Measurements from ENCODE around the gene SNRPD3. TPM values are rescaled to one million over a fixed set of nuclear protein-coding genes. Genes with fewer than 3 reads are reported as not detected.
"Not testable (repeated sequence)": the region's sequence is repeated elsewhere in the genome, so short reads cannot be mapped to it uniquely, and the experiment has no call there.

Gene SNRPD3
- total RNA-seq, 1 donor from 2014 or later: 185 TPM

DNA sequence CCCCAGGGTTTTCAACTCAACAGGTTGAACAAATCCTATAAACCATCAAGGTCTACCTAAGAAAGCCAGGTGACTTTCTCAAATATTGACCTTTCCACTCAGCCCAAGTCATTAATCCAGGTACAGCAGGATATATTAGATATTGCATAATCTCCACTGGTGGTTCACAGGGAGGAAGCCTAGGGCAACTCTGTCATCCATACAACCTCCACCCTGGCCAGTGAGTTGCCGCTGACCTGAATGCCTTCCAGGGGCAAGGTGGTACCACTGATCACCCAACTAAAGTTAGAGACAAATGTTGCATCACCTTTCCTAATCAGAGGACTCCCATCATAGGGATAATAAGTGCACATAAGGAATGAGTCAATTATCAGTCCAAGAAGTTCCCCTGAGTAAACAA, 23.7 kb upstream of the SNRPD3 start:
- no peak for DNase-seq (ENCODE audit: low read depth in 2 of 2)

DNA sequence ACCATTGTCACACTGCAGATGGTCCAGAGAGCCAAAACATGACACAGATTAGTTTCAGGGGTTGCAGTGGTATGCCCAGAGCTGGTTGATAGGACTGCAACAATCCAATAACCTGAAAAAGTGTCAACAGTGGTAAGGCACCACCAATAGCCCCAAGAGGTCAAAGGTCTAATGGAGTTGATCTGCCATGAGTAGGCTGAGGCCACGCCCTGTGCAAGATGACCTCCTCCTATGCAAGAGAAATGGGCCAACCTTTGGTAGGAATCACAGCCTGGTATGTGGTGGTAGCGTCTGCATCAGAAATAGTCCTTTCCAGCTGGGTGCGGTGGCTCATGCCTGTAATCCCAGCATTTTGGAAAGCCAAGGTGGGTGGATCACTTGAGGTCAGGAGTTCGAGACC, 20.5 kb upstream of the SNRPD3 start:
- DNase-seq (ENCODE audit: low read depth in 2 of 2): no peak

DNA sequence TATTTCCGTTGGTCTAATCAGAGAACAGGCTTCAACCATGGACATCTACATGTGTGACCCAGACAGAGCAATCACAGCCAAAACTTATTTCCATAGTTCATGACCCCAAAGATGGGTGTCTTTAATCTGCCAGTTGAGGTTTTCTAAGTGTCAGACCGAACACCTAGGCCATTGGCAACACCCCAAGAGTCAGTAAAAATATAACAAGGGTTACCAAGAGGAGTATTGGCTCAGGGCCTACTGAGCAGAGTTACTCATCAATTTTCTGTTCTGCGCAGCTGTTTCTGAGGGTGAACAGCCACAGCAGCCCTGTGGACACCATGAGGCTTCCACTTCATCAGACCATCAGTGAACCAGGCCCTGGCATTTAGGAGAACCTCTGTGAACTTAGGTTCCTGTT, 19.7 kb upstream of the SNRPD3 start:
- DNase-seq (ENCODE audit: low read depth in 2 of 2): no peak

DNA sequence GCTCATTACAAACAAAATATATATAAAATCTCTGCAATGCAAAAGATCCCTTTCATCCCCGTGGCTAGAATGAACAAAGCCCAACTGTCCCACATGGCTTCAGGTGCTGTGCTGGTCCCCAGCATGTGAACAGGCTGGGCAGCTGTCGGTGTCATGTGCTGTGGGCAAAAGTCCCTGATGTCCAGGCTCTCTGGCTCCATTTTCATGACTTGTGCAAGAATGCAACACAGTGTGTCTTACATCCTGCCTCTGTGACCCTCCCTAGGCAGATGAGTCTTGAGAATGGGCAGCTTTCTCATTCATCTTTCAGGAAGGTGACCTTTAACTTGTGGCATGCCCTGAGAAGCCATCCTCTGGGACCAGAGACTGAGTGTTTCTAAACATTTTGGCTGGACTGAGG, 15.3 kb upstream of the SNRPD3 start:
- DNase-seq (ENCODE audit: low read depth in 2 of 2): no peak

DNA sequence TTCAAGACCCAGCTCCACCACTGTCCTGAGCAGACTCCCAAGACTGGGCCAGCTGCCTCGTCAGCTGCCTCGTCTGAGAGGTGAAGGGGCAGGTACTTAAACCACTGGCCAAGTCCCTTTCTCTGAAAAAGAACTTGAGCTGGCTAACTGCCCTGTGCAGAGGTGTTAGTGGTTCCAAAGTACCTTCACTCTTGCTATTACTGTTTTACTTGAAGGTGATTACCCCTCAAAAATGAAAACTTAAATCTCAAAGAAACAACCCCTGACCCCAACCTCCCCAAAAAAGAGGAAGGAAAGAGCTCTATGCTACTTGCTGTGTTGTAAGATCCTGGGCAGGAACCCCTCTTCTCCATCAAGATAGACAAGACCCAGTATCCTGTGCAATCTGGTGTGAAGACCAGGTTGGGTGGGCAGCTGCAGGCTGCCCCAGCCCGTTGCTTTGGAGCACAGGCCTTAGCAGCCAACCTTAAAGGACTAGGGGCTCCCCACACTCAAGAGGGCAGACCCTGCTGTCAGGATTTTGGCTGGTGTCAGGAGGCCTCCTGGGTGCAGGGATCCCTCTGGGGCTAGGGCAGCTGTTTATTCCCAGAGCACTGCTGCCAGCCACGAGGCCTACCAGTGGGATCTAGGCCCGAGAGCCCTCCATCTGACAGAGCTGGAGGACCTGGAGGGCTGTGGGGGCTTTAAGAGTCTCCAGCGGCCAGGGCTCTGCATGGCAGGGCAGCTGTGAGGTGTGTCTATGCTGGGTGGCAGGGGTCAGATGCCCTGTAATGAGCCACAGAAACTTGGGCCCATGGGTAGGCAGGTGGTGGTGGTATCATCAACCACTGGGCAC, 13.9 kb upstream of the SNRPD3 start:
- DNase-seq (ENCODE audit: low read depth in 2 of 2): no peak

DNA sequence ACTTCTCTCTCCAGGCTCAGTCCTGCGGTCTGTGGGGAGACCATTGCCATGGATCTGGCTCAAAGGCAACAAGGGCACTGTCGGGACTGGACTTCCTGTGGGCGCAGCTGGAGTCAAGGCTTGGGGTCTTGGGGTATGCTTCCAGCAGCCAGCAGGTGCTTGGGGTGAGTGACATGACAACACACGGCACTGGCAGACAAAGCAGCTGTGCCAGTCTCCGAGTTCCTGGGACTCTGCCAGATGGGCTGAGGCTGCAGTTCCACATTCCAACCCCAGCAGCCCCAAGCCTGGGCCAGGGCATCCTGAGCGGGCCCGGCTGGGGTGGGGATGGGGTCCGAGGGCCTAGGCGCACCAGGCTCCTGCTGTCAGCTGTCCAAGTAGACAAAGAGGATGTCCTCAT, 13.2 kb upstream of the SNRPD3 start:
- DNase-seq (ENCODE audit: low read depth in 2 of 2): no peak

DNA sequence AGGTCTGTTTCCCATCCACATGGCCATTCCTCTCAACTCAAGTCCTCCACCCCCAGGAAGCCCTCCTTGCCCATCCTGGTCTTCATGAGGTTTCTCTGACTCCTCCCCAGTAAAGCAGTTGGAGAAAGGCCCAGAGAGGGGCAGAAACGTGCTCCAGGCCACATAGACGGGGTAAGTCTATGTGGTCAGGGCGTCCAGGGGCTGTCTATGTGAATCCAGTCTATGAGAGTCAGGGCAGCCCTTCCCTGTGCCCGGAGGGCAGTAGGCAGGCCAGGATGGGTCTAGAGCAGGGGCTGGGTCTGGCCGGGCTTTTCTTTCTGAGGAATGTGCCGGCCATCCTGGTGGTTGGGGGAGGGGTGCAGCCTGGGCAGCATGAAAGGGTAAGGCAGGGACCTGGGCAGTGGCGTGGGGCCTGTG, 12.6 kb upstream of the SNRPD3 start:
- no peak for DNase-seq (ENCODE audit: low read depth in 2 of 2)

DNA sequence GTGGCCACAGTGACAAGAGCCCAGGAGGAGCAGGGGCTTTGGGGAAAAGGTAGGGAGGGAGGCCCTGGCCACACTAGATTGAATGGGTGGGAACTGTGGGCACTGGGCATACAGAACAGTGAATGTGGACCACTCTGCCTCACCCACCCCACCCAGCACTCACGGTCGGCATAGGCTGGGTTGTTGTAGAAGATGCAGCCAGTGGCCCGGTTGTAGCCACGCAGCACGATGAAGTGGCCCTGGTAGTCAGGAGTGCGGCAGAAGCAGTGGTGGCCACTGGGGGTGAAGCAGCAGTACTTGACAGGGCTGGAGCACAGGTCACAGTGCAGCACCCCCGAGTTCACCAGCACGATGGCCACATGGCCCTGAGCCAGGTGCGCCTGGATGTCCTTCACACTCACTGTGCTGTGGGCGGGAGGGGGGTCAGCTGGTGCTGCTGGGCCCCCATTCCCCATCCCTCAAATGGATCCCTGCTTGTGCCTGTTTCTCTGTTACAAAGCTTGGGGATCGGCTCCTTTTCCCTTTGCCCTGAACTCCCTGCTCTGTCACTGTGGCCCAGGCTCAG, 12.0 kb upstream of the SNRPD3 start:
- no peak for DNase-seq (ENCODE audit: low read depth in 2 of 2)

DNA sequence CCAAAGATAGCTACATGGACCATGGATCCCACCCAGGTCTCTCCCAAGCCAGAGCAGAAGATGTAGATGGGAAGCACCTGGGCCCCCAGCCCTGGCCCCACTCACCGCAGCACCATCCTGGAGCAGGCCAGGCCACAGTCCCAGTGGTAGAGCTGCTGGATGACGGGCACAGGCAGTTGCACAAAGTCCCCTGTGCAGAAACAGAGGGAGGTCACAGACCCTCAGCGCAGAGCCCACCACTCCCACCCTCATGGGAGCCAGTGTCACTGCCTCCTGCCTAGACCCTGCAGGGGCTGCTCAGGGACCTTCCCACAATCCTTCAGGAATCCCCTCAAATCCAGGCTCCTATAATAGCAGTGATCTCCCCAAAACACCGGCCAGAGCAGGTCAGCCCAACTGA, 7.0 kb upstream of the SNRPD3 start:
- DNase-seq (ENCODE audit: low read depth in 2 of 2): no peak

DNA sequence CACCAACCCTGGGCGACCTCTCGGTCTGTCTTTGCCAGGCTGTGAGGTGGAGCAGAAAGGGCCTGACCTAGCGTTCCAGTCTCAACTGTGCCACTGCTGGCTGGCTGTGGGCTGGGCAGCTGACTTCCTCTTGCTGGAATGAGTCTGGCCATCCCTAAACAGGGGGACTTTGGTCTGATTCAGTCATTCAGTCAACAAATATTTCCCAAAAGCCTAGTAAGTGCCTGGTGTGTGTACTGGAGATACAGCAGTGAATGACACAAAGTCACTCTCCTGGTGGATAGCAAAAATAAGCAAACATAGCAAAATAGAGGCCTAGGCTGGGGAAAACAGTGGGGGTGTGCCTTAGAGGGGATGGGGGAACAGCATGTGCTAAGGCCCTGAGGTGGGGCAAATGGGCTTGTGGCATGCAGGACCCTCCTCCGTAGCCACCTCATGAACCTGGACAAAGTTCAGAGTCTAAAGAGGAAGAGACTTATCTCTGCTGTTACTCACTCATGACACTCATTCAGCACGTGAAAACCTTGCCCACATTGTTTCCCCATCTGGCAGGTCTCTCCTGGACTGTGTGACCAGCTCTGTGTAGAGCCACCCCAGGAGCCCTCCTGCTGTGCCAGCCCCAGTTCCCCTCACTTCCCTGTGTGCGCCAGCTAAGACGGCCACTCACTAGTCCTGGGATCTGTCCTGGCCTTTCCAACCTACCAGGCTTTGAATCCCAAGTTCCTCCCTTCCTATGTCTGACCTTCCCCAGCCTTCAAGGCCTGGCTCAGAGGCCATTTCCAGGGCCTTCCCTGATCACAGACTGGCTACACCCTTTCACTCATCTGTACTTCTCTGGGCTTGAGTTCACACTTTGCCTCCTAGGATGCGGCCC, 5.5 kb upstream of the SNRPD3 start:
- peak in 1 of 2 donors; percentile 10 for DNase-seq (ENCODE audit: low read depth in 2 of 2)

DNA sequence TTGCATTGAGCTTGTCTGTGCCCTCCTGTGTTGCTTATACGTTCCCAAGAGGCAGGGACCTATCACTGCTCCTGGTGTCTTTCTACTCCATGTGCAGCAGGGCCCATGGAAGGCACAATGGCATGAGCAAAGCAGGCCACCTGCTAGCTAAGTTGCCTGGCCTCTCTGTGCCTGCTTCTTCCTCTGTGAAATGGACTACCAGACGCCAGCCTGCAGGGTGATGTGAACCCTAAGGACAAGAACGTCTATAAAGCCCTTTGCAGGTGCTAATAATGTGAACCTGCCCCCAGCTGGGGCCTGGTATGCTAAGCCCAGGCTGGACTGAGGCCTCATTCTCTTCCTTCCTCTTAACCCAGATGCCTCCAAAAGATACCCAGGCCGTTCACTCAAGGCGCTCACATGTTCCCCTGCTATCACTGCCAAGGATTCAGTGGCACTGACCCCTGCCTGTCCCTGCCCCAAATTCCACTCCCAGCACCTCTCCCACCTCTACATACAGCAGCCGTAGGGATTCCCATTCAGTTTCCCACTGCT, 4.8 kb upstream of the SNRPD3 start:
- no peak for DNase-seq (ENCODE audit: low read depth in 2 of 2)

DNA sequence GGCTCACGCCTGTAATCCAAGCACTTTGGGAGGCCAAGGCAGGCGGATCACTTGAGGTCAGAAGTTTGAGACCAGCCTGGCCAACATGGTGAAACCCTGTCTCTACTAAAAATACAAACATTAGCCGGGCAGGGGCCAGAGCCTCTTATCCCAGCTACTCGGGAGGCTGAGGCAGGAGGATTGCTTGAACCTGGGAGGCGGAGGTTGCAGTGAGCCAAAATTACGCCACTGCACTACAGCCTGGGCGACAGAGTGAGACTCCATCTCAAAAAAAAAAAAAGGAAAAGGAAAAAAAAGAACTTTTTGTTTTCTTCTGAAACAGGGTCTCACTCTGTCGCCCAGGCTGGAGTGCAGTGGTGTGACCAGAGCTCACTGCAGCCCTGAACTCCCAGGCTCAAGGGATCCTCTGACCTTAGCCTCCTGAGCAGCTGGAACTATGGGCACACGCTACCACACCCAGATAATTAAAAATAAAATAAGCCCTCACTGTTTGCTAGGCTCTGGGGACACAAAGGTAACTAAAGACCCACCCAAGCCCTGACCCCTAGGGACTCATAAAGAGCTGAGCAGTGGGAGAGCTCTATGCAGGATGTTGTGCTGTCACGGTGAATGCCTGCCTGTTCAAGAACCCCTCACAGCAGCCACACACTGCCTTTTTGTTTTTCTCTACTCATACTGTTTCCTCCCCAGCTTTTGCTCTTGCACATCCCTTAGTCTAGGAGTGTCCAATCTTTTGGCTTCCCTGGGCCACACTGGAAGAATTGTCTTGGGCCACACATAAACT, 3.1 kb upstream of the SNRPD3 start:
- not testable (repeated sequence) for DNase-seq (ENCODE audit: low read depth in 2 of 2)

DNA sequence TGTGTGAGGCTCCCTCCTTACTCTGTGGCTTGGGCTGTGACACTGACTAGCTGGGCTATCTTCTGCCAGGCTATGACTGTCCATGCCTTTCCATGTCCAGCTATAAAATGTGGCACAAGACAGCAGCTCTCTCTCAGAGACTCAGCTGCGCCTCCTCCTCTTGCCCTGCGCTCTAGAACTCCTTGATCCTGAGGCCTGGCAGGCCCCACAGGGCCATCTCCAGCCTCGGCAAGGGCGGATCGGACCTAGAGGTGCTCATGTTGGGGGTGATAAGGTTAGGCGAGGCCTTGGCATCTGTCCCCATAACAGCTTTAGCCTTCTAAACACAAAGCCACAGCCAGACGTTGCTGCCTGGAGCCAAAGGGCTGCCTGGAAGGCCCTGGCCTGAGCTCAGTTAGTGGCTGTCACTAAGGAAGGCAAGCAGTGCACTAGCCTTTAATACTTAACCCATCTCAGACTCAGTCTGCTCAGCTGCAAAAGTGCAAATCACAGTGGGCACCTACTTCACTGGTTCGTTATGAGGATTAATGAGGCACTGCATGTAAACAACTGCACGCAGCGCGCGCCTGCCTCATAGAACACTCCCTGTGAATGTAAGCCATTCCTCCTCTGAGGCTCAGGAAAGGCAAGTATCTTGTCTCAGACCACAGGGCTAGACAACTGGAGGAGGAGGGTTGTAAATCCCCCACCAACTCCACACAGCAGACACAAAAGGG, 2.0 kb upstream of the SNRPD3 start:
- peak in 1 of 2 donors; percentile 7 for DNase-seq (ENCODE audit: low read depth in 2 of 2)

DNA sequence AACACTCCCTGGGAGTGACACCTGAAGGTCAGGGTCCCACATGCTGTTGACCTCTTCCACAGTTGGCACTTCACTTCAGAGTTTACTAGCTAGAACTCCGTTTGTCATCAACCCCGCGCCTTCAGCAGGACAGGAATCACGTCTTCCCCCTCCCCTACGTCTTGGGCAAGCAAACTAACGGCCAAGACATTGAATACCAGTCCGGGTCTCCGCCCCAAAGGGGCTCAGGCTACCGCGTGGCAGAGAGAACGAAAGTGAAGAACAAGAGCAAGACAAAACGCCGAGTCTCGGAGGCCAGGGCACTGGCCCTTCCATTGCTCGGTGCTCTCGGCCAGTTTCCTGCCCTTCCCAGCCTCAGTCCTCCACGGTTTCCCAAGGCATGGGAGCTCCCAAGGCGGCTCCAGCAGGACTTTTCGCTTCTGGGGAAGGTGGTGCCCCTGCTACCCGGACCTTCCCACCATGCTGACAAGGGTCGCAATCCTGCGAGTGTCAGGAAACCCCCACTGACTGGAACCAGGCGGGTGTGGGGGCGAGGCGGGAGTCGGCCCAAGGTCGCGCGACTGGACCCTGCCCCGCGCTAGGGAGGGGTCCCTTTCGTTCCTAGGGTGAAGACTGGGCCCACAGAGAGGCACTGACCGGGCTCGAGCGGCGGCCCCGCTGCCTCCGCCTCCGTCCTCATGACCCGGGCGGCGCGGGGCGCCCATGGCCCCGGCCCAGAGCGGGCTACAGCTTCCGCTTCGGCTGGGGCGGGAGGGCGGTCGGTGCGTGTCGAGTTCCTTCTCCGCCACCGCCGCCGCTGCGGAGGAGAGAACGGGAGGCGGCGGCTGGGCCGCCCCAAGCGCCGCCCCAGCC, 1.3 kb upstream of the SNRPD3 start, which contains the start of gene GUCD1:
Gene GUCD1 (minus strand): TSS at position 826 of the 852 bp plus-strand sequence. CDS start 147 bp downstream, at position 679.
- peak in 1 of 2 donors; percentile 39 for DNase-seq (ENCODE audit: low read depth in 2 of 2)

DNA sequence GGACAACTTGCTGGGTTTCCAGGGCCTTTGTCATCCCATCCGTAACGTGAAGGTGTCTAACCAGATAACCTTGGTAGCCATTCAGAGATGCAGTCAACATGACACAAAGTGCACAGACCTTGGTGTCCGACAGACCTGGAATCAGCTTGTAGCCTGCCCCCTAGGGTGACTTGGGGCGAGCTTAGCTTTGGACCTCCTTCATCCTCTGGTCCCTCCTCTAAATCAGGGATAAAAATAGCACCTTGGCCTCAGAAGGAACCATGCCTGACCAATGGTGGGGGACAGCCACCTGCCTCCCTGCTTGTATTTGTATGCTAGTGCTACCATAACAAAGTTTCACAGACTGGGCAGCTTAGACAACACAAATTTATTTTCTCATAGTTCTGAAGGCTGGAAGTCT, 3.7 kb downstream of the SNRPD3 start:
- DNase-seq (ENCODE audit: low read depth in 2 of 2): no peak

DNA sequence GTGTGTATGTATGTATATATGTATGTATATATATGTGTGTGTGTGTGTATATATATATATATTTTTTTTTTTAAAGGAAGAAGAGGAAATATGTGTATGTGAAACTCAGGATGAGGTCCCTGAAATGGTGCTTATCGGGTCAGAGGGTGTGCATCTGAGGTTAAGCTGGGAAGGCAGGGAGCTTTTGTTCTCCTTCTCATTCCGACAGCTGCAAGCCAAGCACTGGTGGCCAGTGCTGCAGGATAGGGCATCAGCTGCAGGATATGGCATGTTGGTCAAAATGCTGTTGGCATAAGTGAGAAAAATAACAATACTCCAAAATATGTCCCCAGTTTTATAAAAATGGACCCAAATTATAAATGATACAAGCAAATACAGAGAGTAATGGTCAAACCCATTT, 7.4 kb downstream of the SNRPD3 start:
- DNase-seq (ENCODE audit: low read depth in 2 of 2): no peak

DNA sequence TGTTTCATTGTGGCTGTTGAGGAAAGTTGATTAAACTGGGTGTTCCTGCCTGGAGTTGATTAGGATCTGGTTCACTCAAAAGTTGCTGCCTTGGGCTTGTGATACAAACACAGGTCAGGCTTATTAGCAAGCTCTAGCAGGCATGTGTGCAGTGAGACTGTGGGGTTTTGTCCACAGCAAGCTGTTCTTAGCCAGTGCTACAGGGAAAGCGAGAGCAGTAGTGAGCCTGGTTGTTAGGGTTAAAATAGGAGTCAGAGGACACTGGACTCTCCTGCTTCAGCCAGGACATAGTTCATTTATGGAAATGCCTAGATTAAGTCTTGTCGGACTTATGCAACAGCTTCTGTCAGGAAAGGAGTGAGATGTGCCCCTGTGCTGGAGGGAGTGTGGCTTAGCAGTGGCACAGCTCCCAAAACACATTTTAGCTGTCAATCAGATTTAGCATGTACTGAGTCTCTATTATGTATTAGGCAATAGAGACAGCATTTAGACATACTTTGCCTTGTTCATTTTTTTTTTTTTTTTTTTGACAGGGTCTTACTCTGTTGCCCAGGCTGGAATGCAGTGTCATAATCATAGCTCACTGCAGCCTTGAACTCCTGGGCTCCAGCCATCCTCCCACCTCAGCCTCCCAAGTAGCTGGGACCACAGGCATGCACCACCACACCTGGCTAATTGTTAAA, 8.7 kb downstream of the SNRPD3 start:
- no peak for DNase-seq (ENCODE audit: low read depth in 2 of 2)

DNA sequence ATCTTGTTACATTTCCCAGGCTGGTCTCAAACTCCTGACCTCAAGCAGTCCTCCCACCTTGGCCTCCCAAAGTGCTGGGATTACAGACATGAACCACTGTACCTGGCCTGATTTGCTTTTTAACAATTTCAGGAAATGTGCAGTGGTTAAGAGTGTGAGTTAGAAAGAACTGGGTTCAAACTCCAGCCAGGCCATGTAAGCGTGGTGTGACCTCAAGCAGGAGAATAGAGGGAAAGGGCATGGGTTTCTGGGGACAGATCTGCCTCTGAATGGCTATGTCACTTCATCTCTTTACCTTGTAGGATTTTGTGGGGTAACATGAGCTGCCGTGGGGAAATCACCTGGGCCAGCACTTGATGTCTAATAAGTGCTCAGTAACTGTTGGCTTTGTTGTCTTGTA, 9.3 kb downstream of the SNRPD3 start:
- no peak for DNase-seq (ENCODE audit: low read depth in 2 of 2)
